PFSK-1 (cell line): Measurements from ENCODE around the gene STK32B.

Experiments used
- POLR2AphosphoS5 ChIP-seq: IDR thresholded peaks from 2 replicates; pipeline ENCODE4 v1.6.1; 2012; ENCODE audit warnings: low read depth, mild to moderate bottlenecking, control low read depth, low read length, moderate library complexity
- SIN3A ChIP-seq: IDR thresholded peaks from 2 replicates; pipeline ENCODE4 v1.6.1; 2012; ENCODE audit warnings: mild to moderate bottlenecking, low read length, moderate library complexity, borderline replicate concordance; ENCODE audit not compliant: insufficient read depth
- TAF1 ChIP-seq: IDR thresholded peaks from 2 replicates; pipeline ENCODE4 v1.6.1; 2012; ENCODE audit warnings: low read length, control low read depth, borderline replicate concordance; ENCODE audit not compliant: insufficient read depth
- TF ChIP-seq, protein P1 (sequence below), 2 experiments: IDR thresholded peaks; 2 replicates each; pipeline versions ENCODE4 v1.6.1 to v1.8.0; 2011 to 2012; ENCODE audit warnings: low read depth in 2 of 2, low read length in 2 of 2, control low read depth in 1 of 2, inconsistent platforms in 1 of 2, mild to moderate bottlenecking in 1 of 2, moderate library complexity in 1 of 2; ENCODE audit not compliant: insufficient read depth in 1 of 2

DNA sequence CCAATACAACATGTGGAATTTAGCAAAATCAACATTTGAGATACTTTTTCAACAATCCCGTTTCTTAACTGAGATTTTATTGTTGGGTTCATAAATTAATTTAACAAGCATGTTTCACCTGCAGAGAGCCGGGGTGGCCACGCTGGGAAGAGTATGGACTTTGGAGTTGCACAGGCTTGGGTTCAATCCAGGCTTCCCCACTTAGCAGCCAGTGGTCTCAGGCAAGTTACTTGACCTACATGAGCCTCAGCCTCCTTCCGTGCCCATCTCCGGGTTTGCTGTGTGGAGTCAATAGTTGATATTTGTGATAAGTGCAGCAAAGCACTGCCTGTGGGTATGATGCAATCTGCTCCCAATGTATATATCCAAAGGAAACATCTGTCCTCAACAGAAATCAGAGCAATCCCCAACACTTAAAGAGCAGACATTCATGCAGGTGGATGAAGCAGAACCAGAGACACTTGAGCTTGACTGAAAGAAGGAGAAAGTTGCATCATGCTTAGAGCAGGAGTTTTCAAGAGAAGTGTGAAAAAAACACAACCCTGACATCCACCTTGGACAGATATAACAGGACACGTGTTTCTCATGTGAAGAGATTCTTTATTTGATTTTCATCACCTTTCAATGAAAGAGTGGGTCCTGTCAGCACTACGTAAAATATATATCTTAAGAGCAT is 37.1 kb upstream of the STK32B start:
- no peak for TF ChIP-seq TAF1
- TF ChIP-seq POLR2AphosphoS5: no peak
- TF ChIP-seq, protein P1, sequence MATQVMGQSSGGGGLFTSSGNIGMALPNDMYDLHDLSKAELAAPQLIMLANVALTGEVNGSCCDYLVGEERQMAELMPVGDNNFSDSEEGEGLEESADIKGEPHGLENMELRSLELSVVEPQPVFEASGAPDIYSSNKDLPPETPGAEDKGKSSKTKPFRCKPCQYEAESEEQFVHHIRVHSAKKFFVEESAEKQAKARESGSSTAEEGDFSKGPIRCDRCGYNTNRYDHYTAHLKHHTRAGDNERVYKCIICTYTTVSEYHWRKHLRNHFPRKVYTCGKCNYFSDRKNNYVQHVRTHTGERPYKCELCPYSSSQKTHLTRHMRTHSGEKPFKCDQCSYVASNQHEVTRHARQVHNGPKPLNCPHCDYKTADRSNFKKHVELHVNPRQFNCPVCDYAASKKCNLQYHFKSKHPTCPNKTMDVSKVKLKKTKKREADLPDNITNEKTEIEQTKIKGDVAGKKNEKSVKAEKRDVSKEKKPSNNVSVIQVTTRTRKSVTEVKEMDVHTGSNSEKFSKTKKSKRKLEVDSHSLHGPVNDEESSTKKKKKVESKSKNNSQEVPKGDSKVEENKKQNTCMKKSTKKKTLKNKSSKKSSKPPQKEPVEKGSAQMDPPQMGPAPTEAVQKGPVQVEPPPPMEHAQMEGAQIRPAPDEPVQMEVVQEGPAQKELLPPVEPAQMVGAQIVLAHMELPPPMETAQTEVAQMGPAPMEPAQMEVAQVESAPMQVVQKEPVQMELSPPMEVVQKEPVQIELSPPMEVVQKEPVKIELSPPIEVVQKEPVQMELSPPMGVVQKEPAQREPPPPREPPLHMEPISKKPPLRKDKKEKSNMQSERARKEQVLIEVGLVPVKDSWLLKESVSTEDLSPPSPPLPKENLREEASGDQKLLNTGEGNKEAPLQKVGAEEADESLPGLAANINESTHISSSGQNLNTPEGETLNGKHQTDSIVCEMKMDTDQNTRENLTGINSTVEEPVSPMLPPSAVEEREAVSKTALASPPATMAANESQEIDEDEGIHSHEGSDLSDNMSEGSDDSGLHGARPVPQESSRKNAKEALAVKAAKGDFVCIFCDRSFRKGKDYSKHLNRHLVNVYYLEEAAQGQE (IDR thresholded peaks at IDR 0.05; ENCODE audit: insufficient read depth in 1 of 2, low read depth in 2 of 2, low read length in 2 of 2): peak; percentile 41 to 43; a peak in 1 of 4 replicates
- no peak for TF ChIP-seq SIN3A
